ENCODE measurements around the gene DBT. TPM values are rescaled to one million over a fixed set of nuclear protein-coding genes. Genes with fewer than 3 reads are reported as not detected.

The DBT gene
- total and polyA plus RNA-seq, 2 of the 8 experiments (the other 6 are each of a cell fraction or from before 2014, with no cell fraction given) = 3.3 to 24.6 TPM

DNA sequence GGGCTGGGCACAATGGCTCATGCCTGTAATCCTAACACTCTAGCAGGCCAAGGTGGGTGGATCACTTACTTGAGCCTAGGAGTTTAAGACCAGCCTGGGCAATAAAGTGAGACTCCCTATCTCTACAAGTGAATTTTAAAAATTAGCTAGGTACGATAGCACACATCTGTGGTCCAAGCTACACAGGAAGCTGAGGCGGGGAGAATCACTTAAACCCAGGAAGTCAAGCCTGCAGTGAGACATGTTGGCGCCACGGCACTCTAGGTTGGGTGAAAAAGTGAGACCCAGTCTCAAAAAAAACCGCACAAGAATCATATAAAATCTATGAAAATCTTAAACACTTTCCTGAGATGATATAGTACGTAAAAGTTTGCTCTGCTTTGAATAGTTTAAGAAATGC lies 30.2 kb downstream of the DBT start:
- Histone ChIP-seq H3K18ac (ENCODE audit: extremely low read depth, low read length) (no peak overlapping the region), H3K4ac (replicated peaks; ENCODE audit: insufficient read length, low read depth, low read length) (no peak overlapping the region), H3K4me1 (replicated peaks in 1 of 4; ENCODE audit: control insufficient read depth in 3 of 4, insufficient read depth in 4 of 4, low read length in 3 of 4) (no peaks in the 10 kb centered on the region), H2AFZ (ENCODE audit: low read length) (no peak overlapping the region), H2AK5ac (ENCODE audit: low read depth, low read length) (no peak overlapping the region), H3K4me2 (ENCODE audit: insufficient read depth in 1 of 2, low read depth in 2 of 2, low read length in 2 of 2) (no peak overlapping the region), H3K14ac (ENCODE audit: insufficient read length) (no peak overlapping the region), H2BK5ac (ENCODE audit: low read depth, low read length) (no peak overlapping the region), H3K9me3 (ENCODE audit: insufficient read depth in 2 of 2, low read depth in 1 of 2, low read length in 1 of 2) (no peaks in the 10 kb centered on the region), H2BK120ac (replicated peaks; ENCODE audit: low read depth, low read length) (no peak overlapping the region), H3K27ac (ENCODE audit: low read depth, low read length) (no peak overlapping the region), H4K91ac (replicated peaks; ENCODE audit: insufficient read length, low read length) (no peak overlapping the region), H4K20me1 (replicated peaks in 1 of 2; ENCODE audit: control insufficient read depth in 1 of 2, insufficient read depth in 2 of 2, low read length in 2 of 2) (peaks cover 1 to 2% of the 10 kb centered on the region in 2 experiments), H3K79me1 (ENCODE audit: low read depth, low read length) (no peaks in the 10 kb centered on the region), H3K27me3 (replicated peaks in 1 of 4; ENCODE audit: control insufficient read depth in 3 of 4, extremely low read depth in 1 of 4, insufficient read depth in 3 of 4, low read length in 3 of 4) (no peaks in the 10 kb centered on the region), H3K79me2 (ENCODE audit: control insufficient read depth in 1 of 2, insufficient read depth in 2 of 2, low read length in 2 of 2) (no peaks in the 10 kb centered on the region), H2BK12ac (ENCODE audit: low read depth, low read length) (no peak overlapping the region), H3K9ac (replicated peaks in 1 of 4; ENCODE audit: extremely low read depth in 1 of 4, low read depth in 3 of 4, low read length in 3 of 4) (no peak overlapping the region), H2BK15ac (ENCODE audit: low read length) (no peak overlapping the region), H3K4me3 (ENCODE audit: extremely low read depth in 1 of 4, insufficient read depth in 2 of 4, low read depth in 3 of 4, low read length in 4 of 4) (no peak overlapping the region), H3K23me2 (ENCODE audit: low read depth, low read length) (no peaks in the 10 kb centered on the region), H3K56ac (replicated peaks; ENCODE audit: insufficient read length, low read depth, low read length) (no peak overlapping the region), H3K23ac (ENCODE audit: insufficient read length) (no peak overlapping the region), H4K5ac (ENCODE audit: insufficient read length, low read depth, low read length) (no peak overlapping the region), H3K36me3 (ENCODE audit: control insufficient read depth in 2 of 4, insufficient read depth in 4 of 4, low read length in 3 of 4) (peaks cover 0 to 30% (median 11%) of the 10 kb centered on the region in 4 experiments; a peak in 6 of 8 replicates), H2BK20ac (ENCODE audit: low read length) (no peak overlapping the region), H4K8ac (ENCODE audit: extremely low read depth, insufficient read depth, low read length) (no peak overlapping the region)
- FAIRE-seq = no peak
- CTCF ChIA-PET (ENCODE audit: partially characterized antibody) = interaction anchor here (0.7 to 1.6 kb wide), 3 partner anchors 9 to 514 kb away, joined by 3 read pairs; no protein-coding TSS in a partner anchor
- DNase-seq (ENCODE audit: low read depth in 1 of 2, low spot score in 2 of 2) = no peak
- TF ChIP-seq SUZ12 (IDR thresholded peaks at IDR 0.05; ENCODE audit: low read length) = no peak
- no peak for TF ChIP-seq TAF7 (optimal IDR thresholded peaks at IDR 0.05; ENCODE audit: borderline replicate concordance, low read depth, low read length)
- TF ChIP-seq POLR2A (IDR thresholded peaks at IDR 0.05; ENCODE audit: control extremely low read depth in 1 of 2, low read depth in 2 of 2, low read length in 2 of 2) = no peak
- TF ChIP-seq SIRT6 (IDR thresholded peaks at IDR 0.05; ENCODE audit: low read length) = no peak
- no peak for TF ChIP-seq YY1 (IDR thresholded peaks at IDR 0.05; ENCODE audit: low read depth, low read length)
- 89% methylated on average over 6 of the region's 6 CpGs; no CpG with 5 or more reads in 1 of the 2 experiments for WGBS, 2 experiments (ENCODE audit: extremely low coverage in 1 of 2, insufficient coverage in 1 of 2, insufficient read length in 1 of 2, insufficient replicate concordance in 2 of 2, low coverage in 1 of 2, low lambda C conversion rate in 2 of 2, missing lambda C conversion rate in 1 of 2)
- POLR2A ChIA-PET (ENCODE audit: partially characterized antibody) = interaction anchor here (0.7 to 3.1 kb wide), 2 partner anchors 20 to 30 kb away, joined by 3 to 11 read pairs; partner anchors contain the start of gene DBT

Measured in H1 (cell line).